Hematopoietic multipotent progenitor cell treated with erythropoietin and hydrocortisone succinate and interleukin-3 and kit ligand, for 6 days (in vitro differentiated cells): Measurements from ENCODE around the gene RNF115.
"Not testable (repeated sequence)": the region's sequence is repeated elsewhere in the genome, so short reads cannot be mapped to it uniquely, and the experiment has no call there.

Source experiments
- DNase-seq: peaks from one replicate; pipeline ENCODE4 v3.0.0-alpha.2; 2015

The RNF115 gene

GRCh38 chr1:145771056-145771455, 52.8 kb downstream of the RNF115 start:
- DNase-seq: no peak

GRCh38 chr1:145768004-145768403, 55.9 kb downstream of the RNF115 start:
- DNase-seq: not testable (repeated sequence)

DNA sequence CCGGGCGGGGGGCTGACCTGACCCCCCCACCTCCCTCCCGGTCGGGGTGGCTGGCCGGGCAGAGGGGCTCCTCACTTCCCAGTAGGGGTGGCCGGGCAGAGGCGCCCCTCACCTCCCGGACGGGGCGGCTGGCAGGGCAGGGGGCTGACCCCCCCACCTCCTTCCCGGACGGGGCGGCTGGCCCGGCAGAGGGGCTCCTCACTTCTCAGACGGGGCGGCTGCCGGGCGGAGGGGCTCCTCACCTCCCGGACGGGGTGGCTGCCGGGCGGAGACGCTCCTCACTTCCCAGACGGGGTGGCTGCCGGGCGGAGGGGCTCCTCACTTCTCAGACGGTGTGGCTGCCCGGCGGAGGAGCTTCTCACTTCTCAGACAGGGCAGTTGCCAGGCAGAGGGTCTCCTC, 57.0 kb downstream of the RNF115 start:
- DNase-seq: not testable (repeated sequence)

DNA sequence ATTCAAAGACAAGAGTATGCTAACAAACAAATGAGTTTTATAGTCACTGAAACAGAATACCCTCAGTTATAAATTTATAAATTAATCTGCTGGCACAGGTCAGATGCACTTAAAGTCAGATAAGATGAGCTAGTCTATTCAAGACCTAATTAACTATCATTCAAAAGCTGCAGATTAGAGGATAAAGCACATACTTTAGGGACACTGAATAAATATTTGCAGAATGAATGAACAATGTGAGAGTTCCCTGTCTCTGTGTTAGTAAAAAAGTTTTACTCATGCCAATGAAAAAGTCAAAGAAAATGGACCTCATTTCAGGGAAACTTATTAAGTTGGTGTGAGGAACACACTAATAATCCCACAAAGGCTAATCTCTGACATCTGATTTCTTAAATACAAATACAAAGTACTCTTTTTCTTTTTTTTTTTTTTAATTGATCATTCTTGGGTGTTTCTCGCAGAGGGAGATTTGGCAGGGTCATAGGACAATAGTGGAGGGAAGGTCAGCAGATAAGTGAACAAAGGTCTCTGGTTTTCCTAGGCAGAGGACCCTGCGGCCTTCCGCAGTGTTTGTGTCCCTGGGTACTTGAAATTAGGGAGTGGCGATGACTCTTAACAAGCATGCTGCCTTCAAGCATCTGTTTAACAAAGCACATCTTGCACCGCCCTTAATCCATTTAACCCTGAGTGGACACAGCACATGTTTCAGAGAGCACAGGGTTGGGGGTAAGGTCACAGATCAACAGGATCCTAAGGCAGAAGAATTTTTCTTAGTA, 58.1 kb downstream of the RNF115 start:
- not testable (repeated sequence) for DNase-seq

GRCh38 chr1:145765127-145765526, 58.8 kb downstream of the RNF115 start:
- DNase-seq: not testable (repeated sequence)

DNA sequence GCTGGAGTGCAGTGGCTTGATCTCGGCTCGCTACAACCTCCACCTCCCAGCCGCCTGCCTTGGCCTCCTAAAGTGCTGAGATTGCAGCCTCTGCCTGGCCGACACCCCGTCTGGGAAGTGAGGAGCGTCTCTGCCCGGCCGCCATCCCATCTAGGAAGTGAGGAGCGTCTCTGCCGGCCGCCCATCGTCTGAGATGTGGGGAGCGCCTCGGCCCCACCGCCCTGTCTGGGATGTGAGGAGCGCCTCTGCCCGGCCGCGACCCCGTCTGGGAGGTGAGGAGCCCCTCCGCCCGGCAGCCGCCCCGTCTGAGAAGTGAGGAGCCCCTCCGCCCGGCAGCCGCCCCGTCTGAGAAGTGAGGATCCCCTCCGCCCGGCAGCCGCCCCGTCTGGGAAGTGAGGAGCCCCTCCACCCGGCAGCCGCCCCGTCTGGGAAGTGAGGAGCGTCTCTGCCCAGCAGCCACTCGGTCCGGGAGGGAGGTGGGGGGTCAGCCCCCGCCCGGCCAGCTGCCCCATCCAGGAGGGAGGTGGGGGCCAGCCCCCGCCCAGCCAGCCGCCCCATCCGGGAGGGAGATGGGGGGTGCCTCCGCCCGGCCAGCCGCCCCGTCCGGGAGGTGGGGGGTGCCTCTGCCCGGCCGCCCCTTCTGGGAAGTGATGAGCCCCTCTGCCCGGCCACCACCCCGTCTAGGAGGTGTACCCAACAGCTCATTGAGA, 59.5 kb downstream of the RNF115 start:
- DNase-seq: not testable (repeated sequence)

DNA sequence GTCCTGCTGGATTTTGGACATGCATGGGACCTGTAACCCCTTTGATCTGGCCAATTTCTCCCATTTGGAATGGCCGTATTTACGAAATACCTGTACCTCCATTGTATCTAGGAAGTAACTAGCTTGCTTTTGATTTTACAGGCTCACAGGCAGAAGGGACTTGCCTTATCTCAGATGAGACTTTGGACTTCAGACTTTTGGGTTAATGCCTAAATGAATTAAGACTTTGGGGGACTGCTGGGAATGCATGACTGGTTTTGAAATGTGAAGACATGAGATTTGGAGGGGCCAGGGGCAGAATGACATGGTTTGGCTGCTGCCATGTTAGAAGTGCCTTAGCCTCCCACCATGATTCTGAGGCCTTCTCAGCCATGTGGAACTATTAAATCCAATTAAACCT, 61.9 kb downstream of the RNF115 start:
- DNase-seq: not testable (repeated sequence)

GRCh38 chr1:145761498-145761897, 62.4 kb downstream of the RNF115 start:
- DNase-seq: not testable (repeated sequence)

GRCh38 chr1:145760395-145760949, 63.4 kb downstream of the RNF115 start:
- DNase-seq: not testable (repeated sequence)

DNA sequence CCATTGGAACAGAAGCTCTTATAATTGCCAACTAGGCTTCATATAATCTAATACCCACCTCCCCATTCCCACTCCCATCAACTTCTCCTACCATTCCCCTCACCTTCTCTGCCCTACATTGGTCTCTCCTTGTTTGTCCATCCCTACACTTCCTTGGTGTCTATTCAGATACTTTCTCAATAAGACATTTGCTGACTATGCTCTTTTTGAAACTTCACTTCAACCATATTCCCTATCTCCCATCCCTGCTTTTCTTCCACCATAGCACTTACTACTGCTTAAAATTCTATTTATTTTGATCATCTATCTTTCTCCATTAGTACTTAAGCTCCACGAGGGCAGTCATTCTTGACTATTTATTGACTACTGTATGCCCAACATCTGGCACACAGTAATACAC, 64.2 kb downstream of the RNF115 start:
- DNase-seq: no peak

- no peak for DNase-seq
Observed at GRCh38 chr1:145758575-145758974, 65.3 kb downstream of the RNF115 start.

- DNase-seq: no peak
Observed at GRCh38 chr1:145758116-145758515, 65.8 kb downstream of the RNF115 start.

DNA sequence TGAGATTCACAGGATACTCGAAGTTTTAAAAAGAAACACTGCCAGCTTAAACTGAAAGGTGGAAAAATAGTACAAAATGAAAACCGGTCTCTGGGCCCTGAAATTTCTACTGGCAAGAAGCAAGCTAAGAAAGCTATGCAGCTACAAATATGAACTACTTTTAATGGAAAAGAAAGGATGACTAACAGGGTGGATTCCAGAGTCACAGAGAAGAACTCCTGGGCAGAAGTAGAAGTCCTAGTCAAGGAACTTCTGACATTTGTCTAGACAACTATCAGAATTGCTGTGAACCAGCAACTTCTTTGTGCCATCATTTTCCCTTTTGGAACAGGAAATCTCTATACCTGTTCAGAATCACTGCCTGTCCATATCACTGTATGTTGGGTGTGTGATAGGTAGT, 66.5 kb downstream of the RNF115 start:
- no peak for DNase-seq

DNA sequence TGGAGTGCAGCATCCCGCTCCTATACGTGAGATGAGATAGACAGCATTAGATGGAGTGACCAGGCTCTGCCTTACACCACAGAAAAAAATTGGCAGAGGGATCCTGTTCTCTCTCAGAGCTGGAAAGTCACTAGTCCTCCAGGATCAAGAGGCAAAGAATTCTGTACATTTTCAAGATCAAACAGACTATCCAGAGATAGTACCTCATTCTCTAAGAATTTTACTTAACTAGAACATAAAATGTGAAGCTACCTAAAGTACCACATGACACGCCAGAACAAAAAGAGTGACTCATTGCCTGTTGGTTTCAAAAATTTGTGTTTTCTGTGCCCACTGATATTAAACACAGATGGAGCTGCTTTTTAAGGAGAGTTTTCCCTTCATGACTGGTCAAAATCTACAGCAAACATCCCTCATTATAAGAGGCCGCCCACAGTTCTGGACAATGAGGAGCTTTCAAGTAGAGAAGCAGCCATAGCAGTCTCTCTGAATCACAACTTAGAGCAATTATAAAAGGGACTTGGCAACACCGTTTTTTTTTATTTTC, 72.3 kb downstream of the RNF115 start:
- DNase-seq: no peak

GRCh38 chr1:145750426-145750825, 73.5 kb downstream of the RNF115 start:
- no peak for DNase-seq

GRCh38 chr1:145747398-145748247, 76.3 kb downstream of the RNF115 start:
- peak; percentile 35 for DNase-seq

GRCh38 chr1:145740269-145740668, 83.6 kb downstream of the RNF115 start:
- no peak for DNase-seq

GRCh38 chr1:145736191-145736590, 87.7 kb downstream of the RNF115 start:
- DNase-seq: no peak

GRCh38 chr1:145730900-145731299, 93.0 kb downstream of the RNF115 start:
- DNase-seq: no peak

DNA sequence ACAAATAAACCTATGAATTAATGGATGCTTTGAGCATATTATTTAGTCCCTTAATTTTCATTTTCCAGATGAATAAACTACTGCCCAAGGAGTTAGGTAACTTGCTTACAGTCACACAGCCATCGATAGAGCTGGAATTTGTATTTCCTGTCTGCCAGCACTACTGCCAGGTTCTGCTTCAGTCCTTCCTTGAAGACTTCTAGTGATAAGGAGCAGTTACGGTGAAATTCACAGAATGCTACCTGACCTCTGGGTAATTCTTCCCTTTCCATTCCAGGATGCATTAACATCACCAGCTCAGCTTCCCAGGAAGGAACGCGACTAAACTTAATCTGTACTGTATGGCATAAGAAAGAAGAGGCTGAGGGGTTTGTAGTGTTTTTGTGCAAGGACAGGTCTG, 93.4 kb downstream of the RNF115 start:
- DNase-seq: no peak

DNA sequence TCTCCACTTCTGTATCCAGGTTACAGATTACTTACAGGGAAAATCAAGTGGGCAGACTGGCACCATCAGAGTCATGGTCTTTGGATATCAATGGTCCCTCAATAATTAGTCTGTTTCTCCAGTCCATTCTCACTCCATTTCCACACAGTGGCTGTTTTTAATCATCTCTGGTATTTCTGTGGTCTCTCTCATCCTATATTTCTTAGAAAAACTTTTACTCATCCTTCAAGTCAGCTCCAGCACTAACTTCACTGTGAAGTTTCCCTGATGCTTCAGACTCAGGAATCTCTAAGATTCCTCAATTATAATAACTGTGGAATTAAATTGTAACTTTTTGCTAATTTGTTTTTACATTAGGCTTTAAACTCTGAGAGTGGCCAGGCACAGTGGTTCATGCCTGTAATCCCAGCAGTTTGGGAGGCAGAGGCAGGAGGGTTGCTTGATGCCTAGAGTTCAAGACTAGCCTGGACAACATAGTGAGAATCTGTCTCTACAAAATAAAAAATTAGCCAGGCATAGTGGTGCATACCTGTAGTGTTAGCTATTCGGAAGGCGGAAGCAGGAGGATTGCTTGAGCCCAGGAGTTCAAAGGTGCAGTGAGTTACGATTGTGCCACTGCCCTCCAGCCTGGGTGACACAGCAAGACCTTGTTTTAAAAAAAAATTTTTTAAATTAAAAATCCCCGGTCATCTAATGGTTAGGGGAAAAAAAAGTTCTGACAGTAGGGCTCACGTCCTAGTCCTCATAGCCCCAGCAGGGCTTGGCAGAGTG, 94.0 kb downstream of the RNF115 start:
- no peak for DNase-seq

- no peak for DNase-seq
Observed at GRCh38 chr1:145729196-145729595, 94.7 kb downstream of the RNF115 start.
